ENCODE measurements around the gene YBX1. TPM values are rescaled to one million over a fixed set of nuclear protein-coding genes. Genes with fewer than 3 reads are reported as not detected.

YBX1 gene
- total and polyA plus RNA-seq, 4 experiments from 2014 or later = 69.9 to 328 (median 217) TPM

GRCh38 chr1:42686418-42686817 lies 4.2 kb downstream of the YBX1 start:
- no peak overlapping the region for H3K4me3 ChIP-seq (ENCODE audit: low read length in 2 of 2)
- CTCF ChIA-PET (ENCODE audit: partially characterized antibody) = no interaction called here
- no peaks in the 10 kb centered on the region for H3K36me3 ChIP-seq (ENCODE audit: insufficient read depth, low read length)
- DNase-seq = no peak
- peaks cover 0 to 5% (median 0%) of the 10 kb centered on the region in 8 donors for H3K9me3 Mint-ChIP-seq
- H3K27me3 ChIP-seq (ENCODE audit: insufficient read depth, low read length) = no peaks in the 10 kb centered on the region
- peaks cover 24 to 49% of the 10 kb centered on the region in 2 donors for H3K36me3 Mint-ChIP-seq
- no peaks in the 10 kb centered on the region for H3K27me3 Mint-ChIP-seq
- H3K9me3 ChIP-seq (ENCODE audit: control insufficient read depth in 1 of 2, low read length in 2 of 2) = no peaks in the 10 kb centered on the region
- H3K4me3 Mint-ChIP-seq = peak overlapping the region in 7 of 8 donors; percentile 17 to 72 (median 39)
- peaks cover 81% of the 10 kb centered on the region for H3K4me1 ChIP-seq (ENCODE audit: insufficient read depth, low read length)
- no peak overlapping the region for H3K27ac ChIP-seq (ENCODE audit: low read depth, low read length)
- POLR2A ChIA-PET (ENCODE audit: partially characterized antibody) = interaction anchor here (1.4 kb wide), 1 partner anchor 24 kb away, joined by 4 read pairs; no protein-coding TSS in a partner anchor
- intact Hi-C loops (cut with micrococcal nuclease) = loop anchor here (10.0 kb wide), 1 partner anchor 792 kb away; no protein-coding TSS in a partner anchor
- peaks cover 69 to 93% (median 79%) of the 10 kb centered on the region in 4 donors for H3K4me1 Mint-ChIP-seq
- H3K27ac Mint-ChIP-seq = peak overlapping the region in 3 of 7 donors; percentile 42 to 48 (median 47)

DNA sequence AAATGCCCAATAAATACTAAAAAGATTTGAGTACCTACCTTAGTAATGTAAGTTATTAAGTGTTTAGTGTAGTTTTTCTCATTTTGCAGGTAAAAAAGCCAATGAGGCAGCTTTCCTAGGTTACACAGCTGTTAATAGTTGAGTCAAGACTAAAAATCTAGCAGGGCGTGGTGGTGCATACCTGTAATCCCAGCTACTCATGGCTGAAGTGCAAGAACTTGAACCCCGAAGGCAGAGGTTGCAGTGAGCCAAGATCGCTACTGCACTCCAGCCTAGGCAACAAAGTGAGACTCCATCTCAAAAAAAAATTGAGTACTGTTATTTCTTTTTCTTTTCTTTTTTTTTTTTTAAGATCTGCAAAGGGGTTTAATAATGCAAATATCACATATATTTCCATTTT lies 7.7 kb downstream of the YBX1 start:
- peak overlapping the region in 2 of 7 donors; percentile 5 to 39 for H3K27ac Mint-ChIP-seq
- CTCF ChIA-PET (ENCODE audit: partially characterized antibody) = interaction anchor here (1.0 to 1.1 kb wide), 2 partner anchors 32 to 112 kb away, joined by 3 to 5 read pairs; partner anchors contain the start of gene PPIH
- H3K4me3 ChIP-seq (ENCODE audit: low read length in 2 of 2) = no peak overlapping the region

GRCh38 chr1:42690477-42691156 lies 8.4 kb downstream of the YBX1 start:
- peaks cover 18% of the 10 kb centered on the region for H3K36me3 ChIP-seq (ENCODE audit: insufficient read depth, low read length)
- H3K9me3 ChIP-seq (ENCODE audit: control insufficient read depth in 1 of 2, low read length in 2 of 2) = no peaks in the 10 kb centered on the region
- H3K27ac Mint-ChIP-seq = peak overlapping the region in 3 of 7 donors; percentile 5 to 53 (median 17)
- intact Hi-C loops (cut with micrococcal nuclease) = no loop called here
- POLR2A ChIA-PET (ENCODE audit: partially characterized antibody) = interaction anchor here (0.6 to 5.2 kb wide), 4 partner anchors 8 to 125 kb away, joined by 3 to 39 read pairs (median 3); partner anchors contain the start of gene YBX1
- no peaks in the 10 kb centered on the region for H3K27me3 ChIP-seq (ENCODE audit: insufficient read depth, low read length)
- no peaks in the 10 kb centered on the region for H3K27me3 Mint-ChIP-seq
- CTCF ChIA-PET (ENCODE audit: partially characterized antibody) = interaction anchor here (0.9 to 1.2 kb wide), 2 partner anchors 68 to 108 kb away, joined by 3 to 5 read pairs; no protein-coding TSS in a partner anchor
- no peaks in the 10 kb centered on the region for H3K9me3 Mint-ChIP-seq
- H3K4me1 ChIP-seq (ENCODE audit: insufficient read depth, low read length) = peaks cover 83% of the 10 kb centered on the region
- H3K4me1 Mint-ChIP-seq = peaks cover 71 to 95% (median 86%) of the 10 kb centered on the region in 4 donors
- peak overlapping the region in 6 of 8 donors; percentile 8 to 61 (median 42) for H3K4me3 Mint-ChIP-seq
- H3K36me3 Mint-ChIP-seq = peaks cover 19 to 48% of the 10 kb centered on the region in 2 donors
- H3K4me3 ChIP-seq (ENCODE audit: low read length in 2 of 2) = no peak overlapping the region
- H3K27ac ChIP-seq (ENCODE audit: low read depth, low read length) = no peak overlapping the region
- DNase-seq = no peak

More for the DNA sequence above, 7.7 kb downstream of the YBX1 start:
- intact Hi-C loops (cut with micrococcal nuclease) = loop anchor here (10.0 kb wide), 1 partner anchor 795 kb away; no protein-coding TSS in a partner anchor
- POLR2A ChIA-PET (ENCODE audit: partially characterized antibody) = interaction anchor here (0.8 to 5.2 kb wide), 4 partner anchors 8 to 126 kb away, joined by 3 to 39 read pairs (median 4); partner anchors contain the start of genes PPIH and YBX1
- Histone ChIP-seq H3K9me3 (ENCODE audit: control insufficient read depth in 1 of 2, low read length in 2 of 2) (no peaks in the 10 kb centered on the region), H3K36me3 (ENCODE audit: insufficient read depth, low read length) (peaks cover 11% of the 10 kb centered on the region), H3K27me3 (ENCODE audit: insufficient read depth, low read length) (no peaks in the 10 kb centered on the region), H3K27ac (ENCODE audit: low read depth, low read length) (no peak overlapping the region), H3K4me1 (ENCODE audit: insufficient read depth, low read length) (peaks cover 90% of the 10 kb centered on the region)
- Mint-ChIP-seq H3K4me3 (peak overlapping the region in 5 of 8 donors; percentile 9 to 67 (median 29)), H3K4me1 (peaks cover 75 to 98% (median 87%) of the 10 kb centered on the region in 4 donors), H3K27me3 (no peaks in the 10 kb centered on the region), H3K9me3 (no peaks in the 10 kb centered on the region), H3K36me3 (peaks cover 17 to 46% of the 10 kb centered on the region in 2 donors)
- no peak for DNase-seq

DNA sequence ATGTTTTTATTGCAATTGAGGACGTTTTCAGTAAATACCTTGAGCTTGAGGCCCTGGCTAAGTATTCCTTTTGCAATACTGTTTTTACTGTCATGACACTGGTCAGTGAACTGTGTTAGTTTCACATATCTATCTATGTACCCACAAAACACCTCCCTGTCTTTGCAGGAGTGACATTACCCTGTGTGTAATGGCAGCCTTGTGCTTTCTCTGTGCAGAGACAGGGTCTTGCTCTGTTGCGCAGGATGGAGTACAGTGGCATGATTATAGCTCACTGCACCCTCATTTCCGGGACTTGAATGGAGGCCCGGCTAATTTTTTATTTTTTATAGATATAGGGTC lies 8.9 kb downstream of the YBX1 start:
- POLR2A ChIA-PET (ENCODE audit: partially characterized antibody) = interaction anchor here (1.3 to 5.2 kb wide), 2 partner anchors 9 to 125 kb away, joined by 3 to 39 read pairs; partner anchors contain the start of gene YBX1
- Histone ChIP-seq H3K27me3 (ENCODE audit: insufficient read depth, low read length) (no peaks in the 10 kb centered on the region), H3K4me3 (ENCODE audit: low read length in 2 of 2) (no peak overlapping the region), H3K36me3 (ENCODE audit: insufficient read depth, low read length) (peaks cover 23% of the 10 kb centered on the region), H3K4me1 (ENCODE audit: insufficient read depth, low read length) (peaks cover 77% of the 10 kb centered on the region), H3K27ac (ENCODE audit: low read depth, low read length) (no peak overlapping the region), H3K9me3 (ENCODE audit: control insufficient read depth in 1 of 2, low read length in 2 of 2) (no peaks in the 10 kb centered on the region)
- DNase-seq = no peak
- peaks cover 69 to 95% (median 82%) of the 10 kb centered on the region in 4 donors for H3K4me1 Mint-ChIP-seq
- H3K27ac Mint-ChIP-seq = peak overlapping the region in 2 of 7 donors; percentile 5 to 17
- intact Hi-C loops (cut with micrococcal nuclease) = no loop called here
- CTCF ChIA-PET (ENCODE audit: partially characterized antibody) = interaction anchor here (0.9 to 1.2 kb wide), 2 partner anchors 67 to 109 kb away, joined by 3 to 5 read pairs; no protein-coding TSS in a partner anchor
- no peaks in the 10 kb centered on the region for H3K9me3 Mint-ChIP-seq
- H3K27me3 Mint-ChIP-seq = no peaks in the 10 kb centered on the region
- H3K36me3 Mint-ChIP-seq = peaks cover 24 to 53% of the 10 kb centered on the region in 2 donors
- H3K4me3 Mint-ChIP-seq = peak overlapping the region in 2 of 8 donors; percentile 51 to 61

DNA sequence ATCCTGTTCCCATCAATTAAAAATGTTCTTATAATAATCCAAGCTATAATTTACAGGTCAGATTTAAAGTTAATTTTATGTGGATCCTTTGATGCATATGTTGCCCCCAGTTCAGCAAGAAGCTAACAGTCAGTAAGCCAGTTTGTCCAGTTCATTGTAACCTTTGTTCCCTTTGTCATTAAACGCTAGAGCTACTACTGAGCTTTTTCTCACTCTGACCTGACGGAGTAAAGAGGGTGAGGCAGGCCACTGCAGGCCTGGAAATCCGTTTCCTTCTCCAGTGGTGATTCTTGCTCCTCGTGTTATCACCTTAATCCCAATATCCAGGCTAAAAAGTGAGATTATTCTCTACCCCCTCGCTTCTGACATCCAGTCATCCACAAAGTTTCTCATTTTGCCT lies 10.2 kb downstream of the YBX1 start:
- intact Hi-C loops (cut with micrococcal nuclease) = no loop called here
- peaks cover 64% of the 10 kb centered on the region for H3K4me1 ChIP-seq (ENCODE audit: insufficient read depth, low read length)
- ChIA-PET POLR2A (ENCODE audit: partially characterized antibody) (interaction anchor here (1.2 to 5.2 kb wide), 2 partner anchors 10 to 28 kb away, joined by 3 to 39 read pairs; partner anchors contain the start of gene YBX1), CTCF (ENCODE audit: partially characterized antibody) (interaction anchor here (1.0 kb wide), 1 partner anchor 10 kb away, joined by 5 read pairs; the partner anchor contains the start of gene YBX1)
- H3K36me3 ChIP-seq (ENCODE audit: insufficient read depth, low read length) = peaks cover 36% of the 10 kb centered on the region
- Mint-ChIP-seq H3K27ac (peak overlapping the region in 6 of 7 donors; percentile 12 to 66 (median 54)), H3K9me3 (no peaks in the 10 kb centered on the region), H3K4me1 (peaks cover 58 to 83% (median 70%) of the 10 kb centered on the region in 4 donors), H3K27me3 (no peaks in the 10 kb centered on the region), H3K36me3 (peaks cover 35 to 66% of the 10 kb centered on the region in 2 donors), H3K4me3 (peak overlapping the region in 3 of 8 donors; percentile 26 to 57 (median 53))
- H3K27me3 ChIP-seq (ENCODE audit: insufficient read depth, low read length) = no peaks in the 10 kb centered on the region
- H3K27ac ChIP-seq (ENCODE audit: low read depth, low read length) = no peak overlapping the region
- no peak overlapping the region for H3K4me3 ChIP-seq (ENCODE audit: low read length in 2 of 2)
- H3K9me3 ChIP-seq (ENCODE audit: control insufficient read depth in 1 of 2, low read length in 2 of 2) = no peaks in the 10 kb centered on the region
- DNase-seq = no peak

DNA sequence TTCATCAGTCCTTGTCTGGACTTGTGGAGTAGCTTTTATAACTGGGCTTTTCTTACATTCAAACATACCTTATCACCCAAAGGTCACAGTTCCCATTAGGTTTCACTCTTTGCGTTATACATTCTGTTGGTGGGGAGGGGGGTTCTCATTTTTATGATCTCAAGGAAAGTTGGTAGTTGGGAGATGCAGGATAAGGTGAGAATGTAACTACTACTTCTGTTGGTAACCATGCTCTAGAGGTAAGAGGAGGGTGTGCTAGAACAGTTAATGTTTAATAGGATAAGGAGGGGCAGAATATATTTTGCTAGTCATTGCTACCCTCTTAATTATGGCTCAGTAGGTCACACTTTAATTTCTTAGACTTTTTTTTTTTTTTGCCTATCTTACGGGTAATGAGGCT lies 10.7 kb downstream of the YBX1 start:
- H3K4me3 ChIP-seq (ENCODE audit: low read length in 2 of 2) = no peak overlapping the region
- H3K27me3 ChIP-seq (ENCODE audit: insufficient read depth, low read length) = no peaks in the 10 kb centered on the region
- H3K36me3 Mint-ChIP-seq = peaks cover 35 to 66% of the 10 kb centered on the region in 2 donors
- no peak overlapping the region for H3K27ac ChIP-seq (ENCODE audit: low read depth, low read length)
- no peak for DNase-seq
- CTCF ChIA-PET (ENCODE audit: partially characterized antibody) = no interaction called here
- peak overlapping the region in 6 of 7 donors; percentile 12 to 88 (median 48) for H3K27ac Mint-ChIP-seq
- H3K9me3 ChIP-seq (ENCODE audit: control insufficient read depth in 1 of 2, low read length in 2 of 2) = no peaks in the 10 kb centered on the region
- peaks cover 60% of the 10 kb centered on the region for H3K4me1 ChIP-seq (ENCODE audit: insufficient read depth, low read length)
- POLR2A ChIA-PET (ENCODE audit: partially characterized antibody) = interaction anchor here (1.2 to 5.2 kb wide), 2 partner anchors 11 to 29 kb away, joined by 3 to 39 read pairs; partner anchors contain the start of gene YBX1
- peaks cover 40% of the 10 kb centered on the region for H3K36me3 ChIP-seq (ENCODE audit: insufficient read depth, low read length)
- intact Hi-C loops (cut with micrococcal nuclease) = no loop called here
- peaks cover 54 to 78% (median 65%) of the 10 kb centered on the region in 4 donors for H3K4me1 Mint-ChIP-seq
- H3K27me3 Mint-ChIP-seq = no peaks in the 10 kb centered on the region
- H3K4me3 Mint-ChIP-seq = peak overlapping the region in 4 of 8 donors; percentile 0 to 53 (median 30)
- H3K9me3 Mint-ChIP-seq = no peaks in the 10 kb centered on the region

Measured in CD4-positive, alpha-beta memory T cell (primary cell).